NCI-H1417 treated with DMSO at 0.1 percent for 48 hours (cell line): ENCODE measurements around the gene ITPKB.
"Not testable (repeated sequence)": the region's sequence is repeated elsewhere in the genome, so short reads cannot be mapped to it uniquely, and the experiment has no call there.

Source experiments
- DNase-seq: peaks from one replicate; lab custom pipeline; 2025; lab: John Stamatoyannopoulos, UW

The ITPKB gene

GRCh38 chr1:226754793-226755533 is 15.9 kb upstream of the ITPKB start:
- no peak for DNase-seq

GRCh38 chr1:226754097-226754496 is 15.0 kb upstream of the ITPKB start:
- DNase-seq = no peak

- DNase-seq = no peak
Measured at GRCh38 chr1:226751703-226752102, 12.6 kb upstream of the ITPKB start.

- no peak for DNase-seq
Measured at GRCh38 chr1:226751214-226751613, 12.1 kb upstream of the ITPKB start.

GRCh38 chr1:226749467-226749866 is 10.4 kb upstream of the ITPKB start:
- no peak for DNase-seq

GRCh38 chr1:226748306-226748705 is 9.2 kb upstream of the ITPKB start:
- no peak for DNase-seq

- not testable (repeated sequence) for DNase-seq
Measured at GRCh38 chr1:226747519-226748263, 8.6 kb upstream of the ITPKB start.

- no peak for DNase-seq
Measured at GRCh38 chr1:226743259-226743658, 4.2 kb upstream of the ITPKB start.

- DNase-seq = no peak
Measured at GRCh38 chr1:226741009-226741408, 1.9 kb upstream of the ITPKB start.

GRCh38 chr1:226739696-226740065 is 599 bp upstream of the ITPKB start:
- DNase-seq = no peak

- no peak for DNase-seq
Measured at GRCh38 chr1:226738421-226738994, 574 bp downstream of the ITPKB start.

GRCh38 chr1:226737819-226738420 is 1.2 kb downstream of the ITPKB start:
- DNase-seq = no peak

- DNase-seq = no peak
Measured at GRCh38 chr1:226736908-226737818, 1.9 kb downstream of the ITPKB start.

- no peak for DNase-seq
Measured at GRCh38 chr1:226736001-226736907, 2.8 kb downstream of the ITPKB start.

GRCh38 chr1:226735576-226735975 is 3.5 kb downstream of the ITPKB start:
- no peak for DNase-seq

GRCh38 chr1:226734611-226735153 is 4.4 kb downstream of the ITPKB start:
- DNase-seq = no peak

GRCh38 chr1:226733876-226734275 is 5.2 kb downstream of the ITPKB start:
- no peak for DNase-seq

GRCh38 chr1:226733304-226733703 is 5.8 kb downstream of the ITPKB start:
- DNase-seq = no peak

GRCh38 chr1:226732856-226733291 is 6.2 kb downstream of the ITPKB start:
- DNase-seq = no peak

- no peak for DNase-seq
Measured at GRCh38 chr1:226731257-226731893, 7.7 kb downstream of the ITPKB start.
